Measurements from ENCODE around the gene OR5W2. TPM values are rescaled to one million over a fixed set of nuclear protein-coding genes. Genes with fewer than 3 reads are reported as not detected.

The OR5W2 gene
- not detected in 2 replicates for total RNA-seq

GRCh38 chr11:55914482-55914881 is at the start of gene OR5W2:
Gene OR5W2, minus strand, starts transcription at chr11:55914582. Its CDS starts 0 bp downstream, at chr11:55914582.

GRCh38 chr11:55936300-55936699 is 21.9 kb upstream of the OR5W2 start, which contains the start of gene OR5I1:
Gene OR5I1, minus strand, starts transcription at chr11:55936400. Its CDS starts 0 bp downstream, at chr11:55936400.

GRCh38 chr11:55882997-55883396 is 31.4 kb downstream of the OR5W2 start, which contains the start of gene TRIM51:
Gene TRIM51, plus strand, starts transcription at chr11:55883297. Its CDS starts 2,132 bp downstream, at chr11:55885429.

Other genes with a start within 250 kb of the OR5W2 start
- gene OR5D13, start 141.1 kb downstream of the OR5W2 start, total RNA-seq = not detected in 2 replicates
- not detected in 2 replicates for gene OR5D14, start 119.0 kb downstream of the OR5W2 start, total RNA-seq
- gene OR5L1, start 103.2 kb downstream of the OR5W2 start, total RNA-seq = not detected in 2 replicates
- not detected in 2 replicates for gene OR5D18, start 95.0 kb downstream of the OR5W2 start, total RNA-seq
- not detected in 2 replicates for gene OR5L2, start 87.4 kb downstream of the OR5W2 start, total RNA-seq
- not detected in 2 replicates for gene OR5D16, start 75.8 kb downstream of the OR5W2 start, total RNA-seq
- gene TRIM51, start 31.3 kb downstream of the OR5W2 start, total RNA-seq = not detected in 2 replicates
- not detected in 2 replicates for gene OR5I1, start 21.8 kb upstream of the OR5W2 start, total RNA-seq
- not detected in 2 replicates for gene OR10AG1, start 55.4 kb upstream of the OR5W2 start, total RNA-seq
- not detected in 2 replicates for gene OR5F1, start 80.0 kb upstream of the OR5W2 start, total RNA-seq
- gene OR5AS1, start 113.1 kb upstream of the OR5W2 start, total RNA-seq = not detected in 2 replicates
- not detected in 2 replicates for gene OR8I2, start 178.7 kb upstream of the OR5W2 start, total RNA-seq
- not detected in 2 replicates for gene OR8H2, start 189.1 kb upstream of the OR5W2 start, total RNA-seq
- not detected in 2 replicates for gene OR8H3, start 207.8 kb upstream of the OR5W2 start, total RNA-seq
- not detected in 2 replicates for gene OR8J3, start 225.6 kb upstream of the OR5W2 start, total RNA-seq
- not detected in 2 replicates for gene OR8K5, start 245.7 kb upstream of the OR5W2 start, total RNA-seq